Liver (tissue), 9 donors: Measurements from ENCODE around the gene COL6A2. TPM values are rescaled to one million over a fixed set of nuclear protein-coding genes. Genes with fewer than 3 reads are reported as not detected.

Experiments used
- DNase-seq: peaks from one replicate; pipeline ENCODE4 v3.0.0-alpha.2; 2017; ENCODE audit warnings: low spot score
- H3K27ac ChIP-seq, 2 donors: one replicate each; pipeline ENCODE4 v1.7.0; 2013; ENCODE audit warnings: inconsistent platforms in 2 of 2, low read length in 2 of 2, control low read depth in 1 of 2, low read depth in 1 of 2, mild to moderate bottlenecking in 1 of 2
- H3K27me3 ChIP-seq, 4 donors: one replicate each; pipeline versions ENCODE4 v1.6.1 to v1.7.0; 2013; ENCODE audit warnings: low read length in 3 of 4, inconsistent platforms in 1 of 4, mild to moderate bottlenecking in 1 of 4, moderate library complexity in 1 of 4; ENCODE audit not compliant: control insufficient read depth in 4 of 4, insufficient read depth in 4 of 4
- H3K36me3 ChIP-seq, 4 donors: one replicate each; pipeline versions ENCODE4 v1.6.1 to v1.7.0; 2013; ENCODE audit warnings: low read length in 3 of 4, mild to moderate bottlenecking in 3 of 4, low read depth in 1 of 4, moderate library complexity in 1 of 4; ENCODE audit not compliant: control insufficient read depth in 4 of 4, insufficient read depth in 3 of 4
- H3K4me1 ChIP-seq, 4 donors: one replicate each; pipeline versions ENCODE4 v1.6.1 to v1.7.0; 2013; ENCODE audit warnings: low read length in 3 of 4, mild to moderate bottlenecking in 3 of 4, moderate library complexity in 1 of 4; ENCODE audit not compliant: control insufficient read depth in 4 of 4, insufficient read depth in 4 of 4
- H3K4me3 ChIP-seq, 3 donors: one replicate each; pipeline versions ENCODE4 v1.6.1 to v1.7.0; 2013; ENCODE audit warnings: low read length in 3 of 3, control low read depth in 1 of 3, low read depth in 1 of 3, mild to moderate bottlenecking in 1 of 3
- H3K9ac ChIP-seq, 2 donors: one replicate each; pipeline ENCODE4 v1.7.0; 2013; ENCODE audit warnings: low read length in 2 of 2, mild to moderate bottlenecking in 2 of 2, moderate library complexity in 2 of 2, control low read depth in 1 of 2, low read depth in 1 of 2
- H3K9me3 ChIP-seq, 4 donors: one replicate each; pipeline versions ENCODE4 v1.6.1 to v1.7.0; 2013; ENCODE audit warnings: low read length in 3 of 4; ENCODE audit not compliant: control insufficient read depth in 4 of 4
- EGR1 ChIP-seq, 2 donors: IDR thresholded peaks; 2 replicates each; pipeline ENCODE4 v1.6.1; 2016 to 2018; ENCODE audit warnings: antibody characterized with exemption in 2 of 2, low read depth in 2 of 2
- FOXA1 ChIP-seq: IDR thresholded peaks from 2 replicates; pipeline ENCODE4 v1.6.1; 2016; ENCODE audit warnings: antibody characterized with exemption
- FOXA2 ChIP-seq: IDR thresholded peaks from 2 replicates; pipeline ENCODE4 v1.6.1; 2016; ENCODE audit warnings: antibody characterized with exemption
- HNF4A ChIP-seq, 2 donors: conservative IDR thresholded peaks; 2 replicates each; pipeline ENCODE4 v1.6.1; 2016; ENCODE audit warnings: antibody characterized with exemption in 2 of 2, mild to moderate bottlenecking in 2 of 2
- HNF4G ChIP-seq: IDR thresholded peaks from 2 replicates; pipeline ENCODE4 v1.6.1; 2016; ENCODE audit warnings: antibody characterized with exemption
- JUND ChIP-seq, 2 donors: IDR thresholded peaks; 2 replicates each; pipeline ENCODE4 v1.6.1; 2016; ENCODE audit warnings: antibody characterized with exemption in 2 of 2
- NR2F2 ChIP-seq: IDR thresholded peaks from 2 replicates; pipeline ENCODE4 v1.6.1; 2016; ENCODE audit warnings: antibody characterized with exemption
- RAD21 ChIP-seq, 2 donors: IDR thresholded peaks; 2 replicates each; pipeline ENCODE4 v1.6.1; 2016; ENCODE audit warnings: antibody characterized with exemption in 2 of 2, mild to moderate bottlenecking in 2 of 2
- RXRA ChIP-seq, 2 donors: IDR thresholded peaks; 2 replicates each; pipeline ENCODE4 v1.6.1; 2017 to 2018; ENCODE audit warnings: antibody characterized with exemption in 2 of 2, mild to moderate bottlenecking in 1 of 2
- TAF1 ChIP-seq: conservative IDR thresholded peaks from 2 replicates; pipeline ENCODE4 v1.6.1; 2016; ENCODE audit warnings: antibody characterized with exemption, mild to moderate bottlenecking
- YY1 ChIP-seq: IDR thresholded peaks from 2 replicates; pipeline ENCODE4 v1.6.1; 2016; ENCODE audit warnings: antibody characterized with exemption, mild to moderate bottlenecking
- WGBS: extraction: QIAGEN DNeasy Blood & Tissue Kit; methylation state at CpG from one replicate; pipeline ENCODE4 v1.1.7; 2013; 5-methylcytosine and 5-hydroxymethylcytosine counted together
- polyA plus RNA-seq, 2 donors: library from polyadenylated mRNA; stranded (reverse) in 1 of 2; unstranded in 1 of 2; fragments of 200-250 nt in 1 of 2; fragments of >200 nt in 1 of 2; fragmentation: Nextera tagmentation in 1 of 2; extraction: Ambion mirVana in 1 of 2; gene quantifications; one replicate each; pipeline versions ENCODE4 v1.2.1 to v1.2.3, GENCODE V29; 2013 to 2015
- total RNA-seq, 2 donors: library from RNA; depleted of rRNA; stranded (reverse); fragments of >200 nt; gene quantifications; one replicate each; pipeline ENCODE4 v1.2.3, GENCODE V29; 2014
- TF ChIP-seq, protein P1 (sequence below): fragments of 150-350 bp; IDR thresholded peaks from 2 replicates; pipeline ENCODE4 v1.5.1; 2017; ENCODE audit warnings: improper control_type of control experiment, low read depth, low read length; ENCODE audit not compliant: missing input control
- TF ChIP-seq, protein P2 (sequence below): IDR thresholded peaks from 2 replicates; pipeline ENCODE4 v1.6.1; 2016; ENCODE audit warnings: antibody characterized with exemption
- TF ChIP-seq, protein P3 (sequence below): IDR thresholded peaks from 2 replicates; pipeline ENCODE4 v1.6.1; 2016; ENCODE audit warnings: antibody characterized with exemption
- TF ChIP-seq, protein P4 (sequence below): IDR thresholded peaks from 2 replicates; pipeline ENCODE4 v1.6.1; 2016; ENCODE audit warnings: antibody characterized with exemption, mild to moderate bottlenecking
- donor health status: healthy.
- donor health status: healthy.
- donor health status: healthy.
- donor health status: healthy.
- donor health status: healthy.

The COL6A2 gene
- total and polyA plus RNA-seq, 4 donors: 5.8 to 80.8 (median 41.7) TPM

DNA sequence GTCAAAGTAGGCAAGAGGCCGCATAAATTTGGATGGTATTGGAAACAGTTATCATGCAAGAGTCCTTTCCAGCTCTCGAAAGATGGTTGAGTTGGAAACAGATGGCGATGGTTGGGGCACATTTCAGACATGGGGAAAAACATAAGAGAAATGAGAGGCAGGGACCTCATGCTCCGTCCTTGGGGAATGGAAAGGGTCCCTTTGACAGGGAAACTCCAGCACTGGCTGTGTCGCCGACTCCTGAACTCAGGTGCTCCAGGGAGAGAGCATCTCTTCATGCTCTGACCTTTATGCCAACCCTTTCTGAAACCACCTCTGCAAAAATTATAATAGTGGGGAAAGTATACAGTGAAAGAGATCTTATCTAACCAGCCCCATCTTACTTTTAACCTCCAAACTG is 36.8 kb upstream of the COL6A2 start (continued):
- TF ChIP-seq, protein P1, sequence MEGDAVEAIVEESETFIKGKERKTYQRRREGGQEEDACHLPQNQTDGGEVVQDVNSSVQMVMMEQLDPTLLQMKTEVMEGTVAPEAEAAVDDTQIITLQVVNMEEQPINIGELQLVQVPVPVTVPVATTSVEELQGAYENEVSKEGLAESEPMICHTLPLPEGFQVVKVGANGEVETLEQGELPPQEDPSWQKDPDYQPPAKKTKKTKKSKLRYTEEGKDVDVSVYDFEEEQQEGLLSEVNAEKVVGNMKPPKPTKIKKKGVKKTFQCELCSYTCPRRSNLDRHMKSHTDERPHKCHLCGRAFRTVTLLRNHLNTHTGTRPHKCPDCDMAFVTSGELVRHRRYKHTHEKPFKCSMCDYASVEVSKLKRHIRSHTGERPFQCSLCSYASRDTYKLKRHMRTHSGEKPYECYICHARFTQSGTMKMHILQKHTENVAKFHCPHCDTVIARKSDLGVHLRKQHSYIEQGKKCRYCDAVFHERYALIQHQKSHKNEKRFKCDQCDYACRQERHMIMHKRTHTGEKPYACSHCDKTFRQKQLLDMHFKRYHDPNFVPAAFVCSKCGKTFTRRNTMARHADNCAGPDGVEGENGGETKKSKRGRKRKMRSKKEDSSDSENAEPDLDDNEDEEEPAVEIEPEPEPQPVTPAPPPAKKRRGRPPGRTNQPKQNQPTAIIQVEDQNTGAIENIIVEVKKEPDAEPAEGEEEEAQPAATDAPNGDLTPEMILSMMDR: no peak
- TF ChIP-seq HNF4G (no peak), RAD21 (IDR thresholded peaks at IDR 0.05) (no peak)

DNA sequence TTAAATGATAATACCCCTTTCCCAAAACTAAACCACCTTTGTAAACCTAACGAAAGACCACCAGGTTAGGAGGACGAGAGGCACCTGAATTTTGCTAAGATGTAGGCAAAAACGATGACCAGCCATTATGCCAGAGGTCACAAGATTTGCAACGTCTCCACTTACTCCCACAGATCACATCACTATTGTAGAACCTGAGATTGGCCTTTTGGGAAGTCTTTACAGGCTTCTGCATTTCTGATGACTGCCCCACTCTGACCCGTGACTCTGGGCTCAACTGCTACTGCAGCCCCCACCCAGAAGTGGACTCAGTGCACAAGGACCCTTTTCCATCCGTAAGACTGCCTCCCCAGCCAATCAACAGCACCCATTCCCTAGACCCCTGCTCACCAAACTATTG is 36.4 kb upstream of the COL6A2 start:
- WGBS: 68% methylated on average over 6 of the region's 6 CpGs
- TF ChIP-seq HNF4G: no peak
- Histone ChIP-seq H3K9me3 (peaks cover 3 to 12% (median 5%) of the 10 kb centered on the region in 4 donors), H3K4me1 (peaks cover 0 to 5% (median 1%) of the 10 kb centered on the region in 4 donors), H3K36me3 (no peaks in the 10 kb centered on the region), H3K9ac (no peak overlapping the region), H3K27me3 (peaks cover 0 to 9% (median 2%) of the 10 kb centered on the region in 4 donors), H3K4me3 (no peak overlapping the region), H3K27ac (no peak overlapping the region)
- DNase-seq: no peak

GRCh38 chr21:46061950-46062349 is 36.0 kb upstream of the COL6A2 start:
- Histone ChIP-seq H3K9ac (no peak overlapping the region), H3K27me3 (peaks cover 0 to 9% (median 2%) of the 10 kb centered on the region in 4 donors), H3K27ac (no peak overlapping the region), H3K4me3 (no peak overlapping the region), H3K36me3 (no peaks in the 10 kb centered on the region), H3K9me3 (peaks cover 3 to 12% (median 5%) of the 10 kb centered on the region in 4 donors), H3K4me1 (peaks cover 0 to 7% (median 2%) of the 10 kb centered on the region in 4 donors)
- no peak for DNase-seq
- TF ChIP-seq HNF4G: no peak
- TF ChIP-seq TAF1: no peak
- TF ChIP-seq JUND (IDR thresholded peaks at IDR 0.05): no peak
- TF ChIP-seq NR2F2: no peak
- TF ChIP-seq HNF4A (conservative IDR thresholded peaks at IDR 0.05): no peak
- no peak for TF ChIP-seq RAD21 (IDR thresholded peaks at IDR 0.05)
- no peak for TF ChIP-seq EGR1 (IDR thresholded peaks at IDR 0.05; ENCODE audit: low read depth in 2 of 2)
- TF ChIP-seq, protein P2, sequence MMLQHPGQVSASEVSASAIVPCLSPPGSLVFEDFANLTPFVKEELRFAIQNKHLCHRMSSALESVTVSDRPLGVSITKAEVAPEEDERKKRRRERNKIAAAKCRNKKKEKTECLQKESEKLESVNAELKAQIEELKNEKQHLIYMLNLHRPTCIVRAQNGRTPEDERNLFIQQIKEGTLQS: no peak
- no peak for TF ChIP-seq RXRA (IDR thresholded peaks at IDR 0.05)
- 85% methylated on average over 5 of the region's 5 CpGs for WGBS

DNA sequence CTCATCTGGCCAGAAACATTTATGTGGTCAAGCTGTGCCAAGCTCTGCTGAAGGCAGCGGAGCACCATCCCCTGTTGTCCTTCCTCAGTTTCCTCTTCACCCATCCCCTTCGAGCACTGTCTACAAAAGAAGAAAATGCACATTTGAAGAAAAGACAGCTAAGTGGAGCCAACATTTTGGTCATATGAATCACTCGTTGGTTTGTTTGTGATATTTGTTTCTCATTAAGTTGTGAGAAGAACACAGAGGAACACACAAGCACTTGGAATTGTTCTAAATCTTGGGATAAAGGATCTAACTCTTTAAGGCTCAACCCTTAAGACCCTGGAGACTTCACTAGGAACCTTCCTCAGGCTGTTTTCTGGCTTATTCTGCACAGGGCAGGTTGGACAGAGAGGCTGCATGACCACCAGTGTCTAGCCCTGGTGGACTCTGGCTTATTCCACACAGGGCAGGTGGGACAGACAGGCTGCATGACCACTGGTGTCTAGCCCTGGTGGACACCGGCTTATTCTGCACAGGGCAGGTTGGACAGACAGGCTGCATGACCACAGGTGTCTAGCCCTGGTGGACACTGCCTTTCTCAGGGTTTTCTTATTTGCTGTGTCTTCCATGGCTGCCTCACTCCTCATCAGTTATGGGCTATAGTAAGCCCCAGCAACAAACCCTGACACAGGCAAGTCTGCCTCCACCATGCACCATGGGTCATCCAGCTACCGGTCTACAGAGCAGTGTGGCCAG is 35.3 kb upstream of the COL6A2 start:
- H3K27me3 ChIP-seq: peaks cover 0 to 11% (median 2%) of the 10 kb centered on the region in 4 donors
- no peak for DNase-seq
- no peak overlapping the region for H3K27ac ChIP-seq
- no peaks in the 10 kb centered on the region for H3K36me3 ChIP-seq
- H3K9ac ChIP-seq: no peak overlapping the region
- H3K4me3 ChIP-seq: peak overlapping the region in 1 of 3 donors; percentile 12
- WGBS: 83% methylated on average over 5 of the region's 5 CpGs
- H3K4me1 ChIP-seq: peaks cover 0 to 7% (median 2%) of the 10 kb centered on the region in 4 donors
- H3K9me3 ChIP-seq: peaks cover 3 to 12% (median 5%) of the 10 kb centered on the region in 4 donors
- no peak for TF ChIP-seq NR2F2
- TF ChIP-seq YY1: no peak
- TF ChIP-seq HNF4G: no peak
- TF ChIP-seq, protein P3, sequence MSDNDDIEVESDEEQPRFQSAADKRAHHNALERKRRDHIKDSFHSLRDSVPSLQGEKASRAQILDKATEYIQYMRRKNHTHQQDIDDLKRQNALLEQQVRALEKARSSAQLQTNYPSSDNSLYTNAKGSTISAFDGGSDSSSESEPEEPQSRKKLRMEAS: no peak
- TF ChIP-seq, protein P2: no peak
- TF ChIP-seq, protein P4, sequence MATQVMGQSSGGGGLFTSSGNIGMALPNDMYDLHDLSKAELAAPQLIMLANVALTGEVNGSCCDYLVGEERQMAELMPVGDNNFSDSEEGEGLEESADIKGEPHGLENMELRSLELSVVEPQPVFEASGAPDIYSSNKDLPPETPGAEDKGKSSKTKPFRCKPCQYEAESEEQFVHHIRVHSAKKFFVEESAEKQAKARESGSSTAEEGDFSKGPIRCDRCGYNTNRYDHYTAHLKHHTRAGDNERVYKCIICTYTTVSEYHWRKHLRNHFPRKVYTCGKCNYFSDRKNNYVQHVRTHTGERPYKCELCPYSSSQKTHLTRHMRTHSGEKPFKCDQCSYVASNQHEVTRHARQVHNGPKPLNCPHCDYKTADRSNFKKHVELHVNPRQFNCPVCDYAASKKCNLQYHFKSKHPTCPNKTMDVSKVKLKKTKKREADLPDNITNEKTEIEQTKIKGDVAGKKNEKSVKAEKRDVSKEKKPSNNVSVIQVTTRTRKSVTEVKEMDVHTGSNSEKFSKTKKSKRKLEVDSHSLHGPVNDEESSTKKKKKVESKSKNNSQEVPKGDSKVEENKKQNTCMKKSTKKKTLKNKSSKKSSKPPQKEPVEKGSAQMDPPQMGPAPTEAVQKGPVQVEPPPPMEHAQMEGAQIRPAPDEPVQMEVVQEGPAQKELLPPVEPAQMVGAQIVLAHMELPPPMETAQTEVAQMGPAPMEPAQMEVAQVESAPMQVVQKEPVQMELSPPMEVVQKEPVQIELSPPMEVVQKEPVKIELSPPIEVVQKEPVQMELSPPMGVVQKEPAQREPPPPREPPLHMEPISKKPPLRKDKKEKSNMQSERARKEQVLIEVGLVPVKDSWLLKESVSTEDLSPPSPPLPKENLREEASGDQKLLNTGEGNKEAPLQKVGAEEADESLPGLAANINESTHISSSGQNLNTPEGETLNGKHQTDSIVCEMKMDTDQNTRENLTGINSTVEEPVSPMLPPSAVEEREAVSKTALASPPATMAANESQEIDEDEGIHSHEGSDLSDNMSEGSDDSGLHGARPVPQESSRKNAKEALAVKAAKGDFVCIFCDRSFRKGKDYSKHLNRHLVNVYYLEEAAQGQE: no peak
- TF ChIP-seq FOXA1: no peak
- TF ChIP-seq RAD21 (IDR thresholded peaks at IDR 0.05): no peak
- TF ChIP-seq RXRA (IDR thresholded peaks at IDR 0.05): no peak
- TF ChIP-seq TAF1: no peak
- TF ChIP-seq, protein P1: no peak
- TF ChIP-seq FOXA2: no peak
